ENCODE results near the gene SMIM5. TPM values are rescaled to one million over a fixed set of nuclear protein-coding genes. Genes with fewer than 3 reads are reported as not detected.
"Not testable (repeated sequence)": the region's sequence is repeated elsewhere in the genome, so short reads cannot be mapped to it uniquely, and the experiment has no call there.

SMIM5 gene
- polyA plus RNA-seq, 3 donors: 0.15 to 3.3 (median 0.43) TPM

- peaks cover 0 to 8% (median 4%) of the 10 kb centered on the region in 3 donors for H3K27me3 Mint-ChIP-seq (ENCODE audit: low read depth in 3 of 3)
- Histone ChIP-seq H3K79me2 (ENCODE audit: insufficient read depth, low read length) (no peaks in the 10 kb centered on the region), H3K36me3 (replicated peaks in 1 of 2; ENCODE audit: control insufficient read depth in 1 of 2, insufficient read depth in 2 of 2, low read length in 2 of 2) (peaks cover 8 to 33% of the 10 kb centered on the region in 2 donors), H3K4me3 (replicated peaks in 1 of 3; ENCODE audit: low read depth in 2 of 3, low read length in 3 of 3) (no peak overlapping the region), H2AFZ (ENCODE audit: insufficient read depth, low read depth, low read length, poor library complexity, severe bottlenecking) (no peak overlapping the region), H3K27ac (ENCODE audit: low read depth in 1 of 2, low read length in 2 of 2) (no peak overlapping the region), H4K20me1 (ENCODE audit: insufficient read depth, low read length) (peaks cover 12% of the 10 kb centered on the region), H3K4me2 (replicated peaks; ENCODE audit: extremely low read depth, low read length, poor library complexity, severe bottlenecking) (no peak overlapping the region), H3K4me1 (ENCODE audit: control insufficient read depth in 1 of 2, insufficient read depth in 2 of 2, low read length in 2 of 2) (peaks cover 5 to 14% of the 10 kb centered on the region in 2 donors), H3K9ac (ENCODE audit: insufficient read depth, low read length, poor library complexity, severe bottlenecking) (no peak overlapping the region), H3K27me3 (ENCODE audit: control insufficient read depth in 2 of 2, insufficient read depth in 2 of 2, low read length in 2 of 2) (no peaks in the 10 kb centered on the region), H3K9me3 (replicated peaks in 1 of 2; ENCODE audit: control insufficient read depth in 1 of 2, insufficient read depth in 1 of 2, low read length in 2 of 2) (no peaks in the 10 kb centered on the region)
- TF ChIP-seq CTCF (IDR thresholded peaks at IDR 0.05): no peak
- H3K4me3 Mint-ChIP-seq: no peak overlapping the region
- H3K27ac Mint-ChIP-seq: no peak overlapping the region
- H3K4me1 Mint-ChIP-seq: peaks cover 16% of the 10 kb centered on the region
- 100% methylated on average over 7 of the region's 7 CpGs for WGBS (ENCODE audit: insufficient coverage)
- no peak for DNase-seq
- intact Hi-C loops (cut with micrococcal nuclease): no loop called here
- peaks cover 0 to 2% (median 0%) of the 10 kb centered on the region in 7 donors for H3K9me3 Mint-ChIP-seq
- H3K36me3 Mint-ChIP-seq: peaks cover 19 to 24% of the 10 kb centered on the region in 2 donors
Measured at GRCh38 chr17:75637551-75637950, 4.3 kb downstream of the SMIM5 start.

- peaks cover 18% of the 10 kb centered on the region for H3K4me1 Mint-ChIP-seq
- H4K20me1 ChIP-seq (ENCODE audit: insufficient read depth, low read length); H3K4me3 ChIP-seq (replicated peaks in 1 of 3; ENCODE audit: low read depth in 2 of 3, low read length in 3 of 3); H2AFZ ChIP-seq (ENCODE audit: insufficient read depth, low read depth, low read length, poor library complexity, severe bottlenecking); intact Hi-C loops (cut with micrococcal nuclease); H3K27me3 ChIP-seq (ENCODE audit: control insufficient read depth in 2 of 2, insufficient read depth in 2 of 2, low read length in 2 of 2); H3K27me3 Mint-ChIP-seq (ENCODE audit: low read depth in 3 of 3); H3K9me3 Mint-ChIP-seq; H3K4me2 ChIP-seq (replicated peaks; ENCODE audit: extremely low read depth, low read length, poor library complexity, severe bottlenecking); H3K9ac ChIP-seq (ENCODE audit: insufficient read depth, low read length, poor library complexity, severe bottlenecking); H3K27ac ChIP-seq (ENCODE audit: low read depth in 1 of 2, low read length in 2 of 2); H3K79me2 ChIP-seq (ENCODE audit: insufficient read depth, low read length); DNase-seq; H3K4me3 Mint-ChIP-seq; H3K9me3 ChIP-seq (replicated peaks in 1 of 2; ENCODE audit: control insufficient read depth in 1 of 2, insufficient read depth in 1 of 2, low read length in 2 of 2); H3K27ac Mint-ChIP-seq: not testable (repeated sequence)
- H3K4me1 ChIP-seq (ENCODE audit: control insufficient read depth in 1 of 2, insufficient read depth in 2 of 2, low read length in 2 of 2): peaks cover 3 to 16% of the 10 kb centered on the region in 2 donors
- peaks cover 9 to 33% of the 10 kb centered on the region in 2 donors for H3K36me3 ChIP-seq (replicated peaks in 1 of 2; ENCODE audit: control insufficient read depth in 1 of 2, insufficient read depth in 2 of 2, low read length in 2 of 2)
- WGBS (ENCODE audit: insufficient coverage): 95% methylated on average over 6 of the region's 12 CpGs
- H3K36me3 Mint-ChIP-seq: peaks cover 19 to 24% of the 10 kb centered on the region in 2 donors
Measured at GRCh38 chr17:75638039-75638438, 4.8 kb downstream of the SMIM5 start.

All from CD14-positive monocyte (primary cell).